Measurements from ENCODE around the gene LPAR2.

GRCh38 chr19:19628501-19629134 is 598 bp upstream of the LPAR2 start:
- no peak for TF ChIP-seq CTCF (IDR thresholded peaks at IDR 0.05; ENCODE audit: insufficient read depth, low read length, poor library complexity, severe bottlenecking)
- TF ChIP-seq EZH2phosphoT487 (conservative IDR thresholded peaks at IDR 0.05; ENCODE audit: low read length): no peak
